ENCODE measurements around the gene FASN.

Gene FASN

GRCh38 chr17:82072827-82073226 is 25.2 kb downstream of the FASN start:
- FAIRE-seq = peak; percentile 10

DNA sequence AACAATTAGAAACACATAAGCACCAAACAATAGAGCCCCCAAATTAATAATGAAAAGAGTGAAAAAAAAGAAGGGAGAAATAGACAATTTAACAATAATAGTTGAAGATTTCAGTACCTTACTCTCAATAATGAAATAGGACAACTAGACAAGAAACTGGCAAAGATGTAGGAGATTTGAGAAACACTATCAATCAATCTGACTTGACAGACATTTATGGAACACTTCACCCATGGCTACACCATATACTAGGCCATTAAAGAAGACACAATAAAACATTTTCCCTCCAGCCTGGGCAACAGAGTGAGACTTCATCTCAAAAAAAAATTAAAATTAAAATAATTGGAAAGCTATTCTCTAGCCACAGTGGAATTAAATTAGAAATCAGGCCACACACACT is 27.4 kb downstream of the FASN start:
- no peak for FAIRE-seq

GRCh38 chr17:82065638-82066303 is 32.3 kb downstream of the FASN start, which contains the start of gene DUS1L:
DUS1L (minus strand) TSS chr17:82065804; CDS start chr17:82065059, 745 bp downstream.
- FAIRE-seq = no peak

- FAIRE-seq = no peak
These were observed 32.8 kb downstream of the FASN start for GRCh38 chr17:82065193-82065637.

- no peak for FAIRE-seq
These were observed 33.4 kb downstream of the FASN start for GRCh38 chr17:82064433-82065192.

- no peak for FAIRE-seq
These were observed 34.3 kb downstream of the FASN start for GRCh38 chr17:82063424-82064415.

DNA sequence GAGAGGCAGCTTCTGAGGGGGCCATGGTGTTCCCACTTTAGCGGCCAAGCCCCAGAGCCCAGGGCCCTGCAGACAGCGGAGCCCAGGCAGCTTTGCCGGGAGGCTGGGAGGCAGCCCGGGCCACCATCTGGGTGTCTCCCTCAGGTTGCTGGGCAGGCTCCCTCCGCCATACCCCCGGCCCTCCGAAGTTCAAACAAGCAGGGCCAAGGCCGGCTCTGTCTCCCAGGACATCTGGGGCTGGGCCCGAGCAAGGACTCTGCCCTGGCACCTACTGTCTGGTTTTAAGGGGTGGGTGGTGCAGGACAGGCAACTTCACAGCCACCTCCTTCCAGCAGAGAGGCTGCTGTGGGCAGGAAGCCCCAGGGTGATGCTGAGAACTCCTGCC is 35.1 kb downstream of the FASN start:
- FAIRE-seq = no peak

- no peak for FAIRE-seq
These were observed 35.7 kb downstream of the FASN start for GRCh38 chr17:82062076-82062983.

- FAIRE-seq = no peak
These were observed 36.8 kb downstream of the FASN start for GRCh38 chr17:82061047-82061925.

DNA sequence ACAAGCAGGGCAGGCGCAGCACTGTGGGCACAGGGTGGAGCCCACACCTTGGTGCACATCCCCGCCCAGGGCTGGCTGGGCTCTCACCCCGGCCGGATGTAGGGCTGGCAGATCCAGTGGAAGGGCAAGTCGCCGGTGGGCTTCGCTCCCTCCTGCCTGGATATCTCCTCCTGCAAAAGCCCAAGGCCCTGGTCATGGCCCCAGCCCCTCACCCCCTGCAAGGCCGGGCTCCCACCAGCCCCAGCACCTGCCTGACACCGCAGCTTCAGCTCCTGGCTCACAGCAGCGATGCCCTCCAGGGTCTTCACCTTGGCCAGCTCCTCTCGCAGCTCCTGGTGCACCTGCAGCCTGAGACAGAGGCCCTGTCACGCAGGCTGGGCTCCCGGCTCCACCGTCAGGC is 37.4 kb downstream of the FASN start:
- no peak for FAIRE-seq

DNA sequence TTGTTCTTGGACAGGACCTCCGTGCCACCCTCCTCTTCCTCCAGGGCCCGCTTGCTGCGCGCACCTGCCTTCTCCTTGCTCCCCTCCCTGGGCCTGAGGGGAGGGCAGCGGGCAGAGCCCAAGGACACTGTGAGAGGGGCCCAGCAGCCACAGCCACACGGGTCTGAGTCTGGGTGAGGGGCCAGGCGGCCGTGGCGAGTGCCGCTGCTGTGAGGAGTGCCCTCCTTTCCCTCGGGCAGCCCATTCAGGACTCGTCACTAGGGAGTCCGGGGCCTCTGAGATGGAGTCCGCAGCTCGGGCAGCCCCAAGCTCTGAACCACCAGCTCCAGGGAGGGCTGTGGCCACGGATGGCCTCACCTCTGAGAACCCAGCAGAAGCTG is 38.0 kb downstream of the FASN start:
- FAIRE-seq = no peak

GRCh38 chr17:82059272-82060000 is 38.6 kb downstream of the FASN start:
- FAIRE-seq = no peak

DNA sequence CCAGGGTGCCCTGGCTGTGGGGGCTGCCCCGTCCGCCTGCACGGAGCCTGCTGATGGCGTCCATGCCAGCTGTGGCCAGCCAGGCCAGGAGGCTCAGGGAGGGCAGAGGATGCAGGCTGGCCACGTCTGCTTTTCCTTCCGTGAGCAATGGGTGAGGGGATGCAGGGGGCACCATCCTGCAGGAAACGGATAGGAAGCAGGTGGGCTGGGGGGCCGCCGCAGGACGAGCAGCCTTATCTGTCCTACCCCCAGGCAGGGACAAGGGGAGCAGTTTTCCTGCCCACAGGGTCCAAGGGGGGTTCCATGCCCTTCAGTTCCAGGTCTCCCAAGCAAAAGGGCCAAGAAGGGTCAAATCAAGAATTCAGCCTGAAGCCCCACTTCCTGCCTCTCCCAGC is 39.2 kb downstream of the FASN start:
- FAIRE-seq = no peak

DNA sequence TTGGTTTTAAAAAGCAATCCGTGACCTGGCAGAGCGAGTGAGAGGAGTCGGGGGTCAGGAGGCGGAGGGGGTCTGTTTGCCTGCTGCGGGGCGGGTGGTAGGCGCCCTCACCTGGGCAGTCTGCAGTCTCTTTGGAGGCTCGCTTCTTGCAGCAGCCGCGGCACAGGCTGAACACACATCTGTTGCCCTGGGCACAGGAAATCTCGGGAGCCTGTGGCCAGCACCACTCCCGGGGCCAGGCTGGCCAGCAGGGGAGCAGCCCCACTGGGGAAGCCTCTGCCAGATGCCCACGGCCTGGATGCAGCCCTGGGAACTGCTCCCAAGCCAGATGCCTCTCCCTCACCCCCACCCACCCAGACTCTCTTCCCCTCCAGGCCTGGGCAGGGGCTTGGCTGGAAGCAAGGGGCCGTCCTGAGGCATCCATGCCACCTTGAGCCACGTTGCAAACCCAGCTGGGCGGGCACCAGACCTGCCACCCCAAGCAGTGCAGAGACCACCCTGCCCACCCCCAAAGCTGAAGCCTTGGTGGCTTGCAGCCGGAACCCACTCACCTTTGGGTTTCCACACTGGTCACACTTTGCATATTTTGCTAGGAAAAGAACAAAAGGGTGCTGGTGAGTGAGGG is 39.7 kb downstream of the FASN start:
- FAIRE-seq = no peak

DNA sequence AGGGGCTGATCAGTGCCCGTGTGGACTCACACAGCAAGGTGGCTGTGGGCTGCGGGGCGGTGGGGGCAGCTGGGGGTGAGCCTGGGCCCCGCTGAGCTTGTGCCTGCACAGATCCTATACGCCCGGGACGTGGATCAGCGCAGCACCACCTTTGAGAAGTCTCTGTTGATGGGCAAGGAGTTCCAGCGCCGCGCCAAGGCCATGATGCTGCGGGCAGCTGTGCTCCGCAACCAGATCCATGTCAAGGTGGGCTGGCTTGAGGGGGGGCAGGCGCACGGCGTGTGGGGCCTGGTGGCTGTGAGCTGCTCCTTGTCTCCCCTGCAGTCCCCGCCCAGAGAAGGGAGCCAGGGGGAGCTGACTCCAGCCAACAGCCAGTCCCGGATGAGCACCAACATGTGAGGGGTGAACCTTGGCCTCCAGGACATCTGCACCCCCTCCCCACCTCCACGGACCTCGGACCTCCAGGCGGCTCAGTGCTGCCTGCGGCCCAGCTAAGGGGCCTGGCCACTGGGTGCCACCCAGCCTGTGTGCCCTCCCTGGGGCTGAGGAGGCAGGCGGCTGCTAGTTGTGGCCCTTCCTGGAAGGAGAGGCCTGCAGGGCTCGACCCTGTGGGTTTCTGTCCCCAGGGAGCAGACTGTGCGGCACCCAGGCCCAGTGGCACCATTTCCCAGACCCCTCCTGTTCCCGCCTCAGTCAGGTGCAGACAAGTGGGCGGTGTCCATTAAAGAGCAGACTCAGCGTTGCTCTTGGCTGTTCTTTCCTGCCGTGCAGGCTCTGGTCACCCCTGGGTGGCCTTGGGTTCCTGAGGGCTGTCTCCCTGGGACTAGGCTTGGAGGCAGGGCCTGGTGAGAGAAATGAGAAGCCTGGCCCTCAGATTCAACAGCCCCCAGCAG is 41.1 kb downstream of the FASN start:
- FAIRE-seq = no peak

DNA sequence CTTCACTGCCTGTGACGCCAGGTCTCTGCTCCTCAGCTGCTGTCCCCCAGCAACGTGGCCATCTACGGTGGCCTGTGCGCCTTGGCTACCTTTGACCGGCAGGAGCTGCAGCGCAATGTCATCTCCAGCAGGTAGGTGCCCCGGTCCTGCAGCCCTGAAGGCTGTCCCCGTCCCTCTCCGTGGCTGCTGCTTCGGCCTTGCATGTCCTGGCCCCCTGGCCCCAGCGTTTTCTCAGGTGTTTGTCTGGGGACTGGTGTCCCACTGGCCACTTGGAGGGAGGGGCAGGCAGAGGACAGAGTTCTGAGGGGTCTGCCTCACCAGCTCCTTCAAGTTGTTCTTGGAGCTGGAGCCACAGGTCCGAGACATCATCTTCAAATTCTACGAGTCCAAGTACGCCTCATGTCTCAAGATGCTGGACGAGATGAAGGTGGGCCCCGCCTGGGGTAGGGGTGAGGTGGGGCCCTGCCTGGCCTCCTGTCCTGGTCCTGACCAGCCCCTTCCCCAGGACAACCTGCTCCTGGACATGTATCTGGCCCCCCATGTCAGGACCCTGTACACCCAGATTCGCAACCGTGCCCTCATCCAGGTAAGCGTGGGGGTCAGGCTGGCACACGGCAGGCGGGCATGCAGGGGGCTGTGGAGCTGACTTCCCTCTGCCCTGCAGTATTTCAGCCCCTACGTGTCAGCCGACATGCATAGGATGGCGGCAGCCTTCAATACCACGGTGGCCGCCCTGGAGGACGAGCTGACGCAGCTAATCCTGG is 41.9 kb downstream of the FASN start:
- FAIRE-seq = no peak

DNA sequence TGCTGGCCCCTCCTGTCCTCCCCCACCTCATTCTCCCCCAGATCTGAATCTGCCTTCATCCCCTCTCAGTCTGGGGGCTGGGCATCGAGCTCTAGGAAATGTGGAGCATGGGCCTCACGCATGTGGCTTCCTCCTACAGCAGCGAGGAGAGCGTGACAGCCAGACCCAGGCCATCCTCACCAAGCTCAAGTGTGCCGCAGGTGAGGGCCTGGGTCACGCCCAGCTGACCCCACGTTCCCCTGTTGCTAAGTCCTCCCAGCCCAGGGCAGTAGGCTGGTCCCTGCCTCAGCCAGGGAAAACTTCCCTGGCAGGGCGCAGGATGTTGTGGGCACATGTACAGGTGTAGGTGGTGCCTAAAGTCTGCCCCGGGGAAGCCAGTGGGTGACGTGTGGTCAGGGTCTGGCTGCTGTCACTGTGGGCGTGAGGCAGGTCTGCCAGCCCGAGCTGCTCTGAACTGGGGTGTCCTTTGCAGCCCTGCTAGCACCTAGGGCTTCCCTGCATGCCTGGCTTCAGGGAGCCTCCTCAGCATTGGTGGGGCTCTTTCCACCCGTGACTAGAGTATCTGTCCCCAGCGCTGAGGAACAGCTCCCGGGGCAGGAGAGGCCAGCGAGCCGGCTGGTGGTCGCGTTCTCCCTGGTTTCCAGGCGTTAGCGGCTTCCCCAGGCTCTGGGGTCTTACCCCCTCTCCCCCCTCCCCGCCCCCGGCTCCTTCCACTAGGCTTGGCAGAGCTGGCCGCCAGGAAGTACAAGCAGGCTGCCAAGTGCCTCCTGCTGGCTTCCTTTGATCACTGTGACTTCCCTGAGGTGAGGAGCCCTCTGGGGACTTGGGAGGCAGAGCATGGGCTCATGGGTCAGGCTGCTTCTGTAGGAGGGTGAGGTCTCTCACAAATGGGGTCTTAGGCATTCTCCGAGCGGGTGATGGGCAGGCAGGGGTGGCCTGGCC is 42.7 kb downstream of the FASN start:
- FAIRE-seq = no peak
